DND-41 (cell line): ENCODE data around the gene INF2.
"Not testable (repeated sequence)": the region's sequence is repeated elsewhere in the genome, so short reads cannot be mapped to it uniquely, and the experiment has no call there.

Experiments used
- ATAC-seq: fragments of 200-7000 bp; cut with Tn5 transposase; 3 replicates; pipeline ENCODE4 v1.9.1; 2021; ENCODE audit warnings: low read depth; ENCODE audit not compliant: insufficient read depth
- DNase-seq: peaks from one replicate; pipeline ENCODE4 v3.0.0-alpha.2; 2020
- H2AFZ ChIP-seq: 2 replicates; pipeline ENCODE4 v1.6.0; 2012; ENCODE audit warnings: low read depth, low read length
- H3K27ac ChIP-seq: 2 replicates; pipeline ENCODE4 v1.5.1; 2012; ENCODE audit warnings: low read length, inconsistent platforms
- H3K27me3 ChIP-seq: fragments of 200-600 bp; sonication (generic); 2 replicates; pipeline ENCODE4 v1.6.0; 2012; ENCODE audit warnings: low read length, mild to moderate bottlenecking, inconsistent platforms; ENCODE audit not compliant: insufficient read depth, poor library complexity
- H3K36me3 ChIP-seq: 2 replicates; pipeline ENCODE4 v1.5.1; 2012; ENCODE audit warnings: low read length, inconsistent platforms; ENCODE audit not compliant: insufficient read depth
- H3K4me1 ChIP-seq: 2 replicates; pipeline ENCODE4 v1.5.1; 2012; ENCODE audit warnings: mild to moderate bottlenecking, low read length; ENCODE audit not compliant: insufficient read depth
- H3K4me2 ChIP-seq: 2 replicates; pipeline ENCODE4 v1.6.0; 2012; ENCODE audit warnings: mild to moderate bottlenecking, moderate library complexity, low read length, inconsistent platforms; ENCODE audit not compliant: insufficient read depth
- H3K4me3 ChIP-seq, 2 experiments: fragments of 200-600 bp in 1 of 2; shearing (Covaris generic) in 1 of 2; 2 replicates each; pipeline ENCODE4 v1.5.1; 2012 to 2016; ENCODE audit warnings: inconsistent platforms in 2 of 2, low read length in 2 of 2, mild to moderate bottlenecking in 2 of 2, low read depth in 1 of 2, moderate library complexity in 1 of 2
- H3K79me2 ChIP-seq: 2 replicates; pipeline ENCODE4 v1.6.0; 2012; ENCODE audit warnings: low read length, inconsistent platforms; ENCODE audit not compliant: insufficient read depth
- H3K9ac ChIP-seq: 2 replicates; pipeline ENCODE4 v1.6.0; 2012; ENCODE audit warnings: low read depth, mild to moderate bottlenecking, inconsistent platforms, low read length, moderate library complexity
- H3K9me3 ChIP-seq: 2 replicates; pipeline ENCODE4 v1.5.1; 2012; ENCODE audit warnings: low read length, moderate library complexity, mild to moderate bottlenecking, inconsistent platforms; ENCODE audit not compliant: insufficient read depth, severe bottlenecking
- H4K20me1 ChIP-seq: 2 replicates; pipeline ENCODE4 v1.6.0; 2012; ENCODE audit warnings: low read length; ENCODE audit not compliant: insufficient read depth
- CTCF ChIP-seq: IDR thresholded peaks from 2 replicates; pipeline ENCODE4 v1.5.1; 2012; ENCODE audit warnings: borderline replicate concordance, low read length, moderate library complexity, mild to moderate bottlenecking; ENCODE audit not compliant: poor library complexity, severe bottlenecking; ENCODE audit errors: extremely low read depth
- EZH2 ChIP-seq: IDR thresholded peaks from 3 replicates; pipeline ENCODE4 v1.6.1; 2012; ENCODE audit warnings: borderline replicate concordance, low read depth, mild to moderate bottlenecking, moderate library complexity, low read length, inconsistent platforms; ENCODE audit not compliant: severe bottlenecking

INF2 gene

GRCh38 chr14:104750056-104750752, 60.8 kb downstream of the INF2 start:
- Histone ChIP-seq H3K36me3 (peaks cover 11% of the 10 kb centered on the region), H4K20me1 (peaks cover 19% of the 10 kb centered on the region), H3K27me3 (no peaks in the 10 kb centered on the region), H3K9ac (no peak overlapping the region), H3K4me2 (no peak overlapping the region), H3K79me2 (peaks cover 26% of the 10 kb centered on the region), H3K9me3 (no peaks in the 10 kb centered on the region), H3K27ac (no peak overlapping the region), H3K4me3 (no peak overlapping the region), H2AFZ (0 out of 2 replicates have a peak overlapping the region, but pooled peaks have one; percentile 15), H3K4me1 (peaks cover 26% of the 10 kb centered on the region)
- ATAC-seq (no peak), DNase-seq (no peak)
- TF ChIP-seq EZH2 (no peak), CTCF (no peak)

- not testable (repeated sequence) for H3K9ac ChIP-seq, H3K4me3 ChIP-seq, ATAC-seq, H3K9me3 ChIP-seq, H3K27ac ChIP-seq, H2AFZ ChIP-seq, H3K27me3 ChIP-seq, H3K4me2 ChIP-seq
- Histone ChIP-seq H3K4me1 (peaks cover 31% of the 10 kb centered on the region), H4K20me1 (peaks cover 24% of the 10 kb centered on the region), H3K36me3 (peaks cover 16% of the 10 kb centered on the region), H3K79me2 (peaks cover 31% of the 10 kb centered on the region)
- peak; percentile 55 for DNase-seq
Observed at GRCh38 chr14:104750753-104751057, 61.3 kb downstream of the INF2 start.

GRCh38 chr14:104751539-104752422, 62.4 kb downstream of the INF2 start:
- no peak for DNase-seq
- H3K4me3 ChIP-seq: peak overlapping the region; percentile 32 to 66
- TF ChIP-seq EZH2: no peak
- TF ChIP-seq CTCF: no peak
- H3K9ac ChIP-seq: peak overlapping the region; percentile 82
- peaks cover 35% of the 10 kb centered on the region for H4K20me1 ChIP-seq
- no peaks in the 10 kb centered on the region for H3K9me3 ChIP-seq
- no peaks in the 10 kb centered on the region for H3K27me3 ChIP-seq
- H3K79me2 ChIP-seq: peaks cover 42% of the 10 kb centered on the region
- H3K27ac ChIP-seq: peak overlapping the region; percentile 99
- peak overlapping the region; percentile 78 for H3K4me2 ChIP-seq
- H3K4me1 ChIP-seq: peaks cover 42% of the 10 kb centered on the region
- ATAC-seq: no peak
- peak overlapping the region; percentile 75 for H2AFZ ChIP-seq
- H3K36me3 ChIP-seq: peaks cover 27% of the 10 kb centered on the region

GRCh38 chr14:104752423-104752734, 63.0 kb downstream of the INF2 start:
- H3K4me3 ChIP-seq: peak overlapping the region; percentile 32 to 66
- H3K79me2 ChIP-seq: peaks cover 48% of the 10 kb centered on the region
- H3K27ac ChIP-seq: peak overlapping the region; percentile 99
- TF ChIP-seq CTCF (no peak), EZH2 (no peak)
- DNase-seq (no peak), ATAC-seq (peak; percentile 82)
- peaks cover 33% of the 10 kb centered on the region for H3K36me3 ChIP-seq
- peak overlapping the region; percentile 75 for H2AFZ ChIP-seq
- no peaks in the 10 kb centered on the region for H3K9me3 ChIP-seq
- H4K20me1 ChIP-seq: peaks cover 41% of the 10 kb centered on the region
- peak overlapping the region; percentile 78 for H3K4me2 ChIP-seq
- H3K4me1 ChIP-seq: peaks cover 48% of the 10 kb centered on the region
- H3K27me3 ChIP-seq: no peaks in the 10 kb centered on the region
- H3K9ac ChIP-seq: peak overlapping the region; percentile 82
